HL-60 (cell line): ENCODE measurements around the gene BDH1.
A peak's percentile ranks its signal among the peaks of the same experiment; 100 is the strongest.

Experiments
- DNase-seq, 2 experiments: peaks; one replicate each; pipeline ENCODE4 v3.0.0-alpha.2; 2010 to 2020; ENCODE audit warnings: low read depth in 1 of 2, low spot score in 1 of 2
- H3K27ac ChIP-seq: fragments of 250-450 bp; sonication (Bioruptor Pico); replicated peaks from 2 replicates; pipeline ENCODE4 v1.5.1; 2020; ENCODE audit warnings: mild to moderate bottlenecking, moderate library complexity
- H3K27me3 ChIP-seq: fragments of 250-450 bp; sonication (Bioruptor Pico); 2 replicates; pipeline ENCODE4 v1.5.1; 2021; ENCODE audit warnings: mild to moderate bottlenecking, moderate library complexity; ENCODE audit not compliant: insufficient read depth, poor library complexity, severe bottlenecking
- H3K4me3 ChIP-seq: replicated peaks from 2 replicates; pipeline ENCODE4 v1.5.1; 2011; ENCODE audit warnings: mild to moderate bottlenecking, control low read depth, low read length; ENCODE audit not compliant: insufficient read depth
- CTCF ChIP-seq: IDR thresholded peaks from one replicate; pipeline ENCODE4 v1.5.1; 2011; ENCODE audit warnings: low read length, control low read depth, inconsistent platforms; ENCODE audit not compliant: insufficient read depth
- GABPA ChIP-seq: IDR thresholded peaks from 2 replicates; pipeline ENCODE4 v1.6.1; 2012; ENCODE audit warnings: low read depth
- POLR2AphosphoS5 ChIP-seq: IDR thresholded peaks from 2 replicates; pipeline ENCODE4 v1.6.1; 2012; ENCODE audit warnings: low read depth
- REST ChIP-seq: IDR thresholded peaks from 2 replicates; pipeline ENCODE4 v1.6.1; 2012; ENCODE audit warnings: low read depth; ENCODE audit not compliant: insufficient replicate concordance
- SPI1 ChIP-seq: IDR thresholded peaks from 2 replicates; pipeline ENCODE4 v1.6.1; 2012; ENCODE audit warnings: low read depth, mild to moderate bottlenecking, borderline replicate concordance

Gene BDH1

GRCh38 chr3:197545101-197545500, 10.7 kb downstream of the BDH1 start:
- no peak for TF ChIP-seq REST
- no peak for TF ChIP-seq SPI1
- no peak for TF ChIP-seq POLR2AphosphoS5
- TF ChIP-seq CTCF: no peak
- no peak for TF ChIP-seq GABPA
- Histone ChIP-seq H3K27ac (peak overlapping the region; percentile 23), H3K27me3 (no peaks in the 10 kb centered on the region), H3K4me3 (no peak overlapping the region)
- no peak for DNase-seq

GRCh38 chr3:197542741-197543454, 12.9 kb downstream of the BDH1 start:
- peak in 1 of 2 experiments; percentile 80 for DNase-seq
- TF ChIP-seq GABPA (0 out of 2 replicates have a peak, but pooled peaks have one; percentile 24), POLR2AphosphoS5 (no peak), REST (no peak), SPI1 (peak; percentile 96), CTCF (no peak)
- Histone ChIP-seq H3K27ac (peak overlapping the region; percentile 47), H3K27me3 (no peaks in the 10 kb centered on the region), H3K4me3 (no peak overlapping the region)

GRCh38 chr3:197541756-197542539, 13.8 kb downstream of the BDH1 start:
- no peak for DNase-seq
- H3K27ac ChIP-seq: no peak overlapping the region
- no peak overlapping the region for H3K4me3 ChIP-seq
- no peaks in the 10 kb centered on the region for H3K27me3 ChIP-seq
- TF ChIP-seq GABPA: no peak
- TF ChIP-seq POLR2AphosphoS5: no peak
- no peak for TF ChIP-seq REST
- TF ChIP-seq CTCF: no peak
- no peak for TF ChIP-seq SPI1
